Heart left ventricle (tissue), 16 donors: Measurements from ENCODE around the gene MICAL3. TPM values are rescaled to one million over a fixed set of nuclear protein-coding genes. Genes with fewer than 3 reads are reported as not detected.
A peak's percentile ranks its signal among the peaks of the same experiment; 100 is the strongest.

Source experiments
- ATAC-seq, 4 donors: fragments of 200-7000 bp; cut with Tn5 transposase; one replicate each; pipeline ENCODE4 v1.9.1; 2020 to 2022; ENCODE audit warnings: moderate library complexity in 4 of 4, mild to moderate bottlenecking in 3 of 4, moderate number of reproducible peaks in 1 of 4
- DNase-seq, 5 donors: peaks; one replicate each; pipeline ENCODE4 v3.0.0-alpha.2; 2020
- H3K27ac ChIP-seq, 12 donors: fragments of 200-600 bp; sonication (generic) in 4 of 12; one replicate each; pipeline versions ENCODE4 v1.5.0 to v1.8.0; 2016 to 2022; ENCODE audit warnings: mild to moderate bottlenecking in 2 of 12
- H3K27me3 ChIP-seq, 9 donors: fragments of 200-600 bp; sonication (generic) in 2 of 9; one replicate each; pipeline versions ENCODE4 v1.5.1 to v1.8.0; 2016 to 2022; ENCODE audit warnings: mild to moderate bottlenecking in 3 of 9
- H3K36me3 ChIP-seq, 9 donors: fragments of 200-600 bp; sonication (generic) in 2 of 9; one replicate each; pipeline versions ENCODE4 v1.5.0 to v1.8.0; 2018 to 2022; ENCODE audit warnings: mild to moderate bottlenecking in 2 of 9
- H3K4me1 ChIP-seq, 12 donors: fragments of 200-600 bp; sonication (generic) in 4 of 12; one replicate each; pipeline versions ENCODE4 v1.5.0 to v1.8.0; 2016 to 2022; ENCODE audit warnings: mild to moderate bottlenecking in 3 of 12
- H3K4me3 ChIP-seq, 12 donors: fragments of 200-600 bp; sonication (generic) in 4 of 12; one replicate each; pipeline versions ENCODE4 v1.5.0 to v1.8.0; 2017 to 2022; ENCODE audit warnings: mild to moderate bottlenecking in 9 of 12, moderate library complexity in 4 of 12
- H3K9me3 ChIP-seq, 12 donors: fragments of 200-600 bp; sonication (generic) in 4 of 12; one replicate each; pipeline versions ENCODE4 v1.5.0 to v1.8.0; 2016 to 2022; ENCODE audit warnings: mild to moderate bottlenecking in 1 of 12
- CTCF ChIP-seq, 12 donors: fragments of 200-600 bp; sonication (generic) in 4 of 12; IDR thresholded peaks; one replicate each; pipeline versions ENCODE4 v1.5.0 to v1.8.0; 2018 to 2022; ENCODE audit warnings: antibody characterized with exemption in 12 of 12, mild to moderate bottlenecking in 5 of 12
- POLR2A ChIP-seq, 2 donors: fragments of 450-650 bp; IDR thresholded peaks; one replicate each; pipeline ENCODE4 v1.6.1; 2017; ENCODE audit warnings: antibody characterized with exemption in 2 of 2, mild to moderate bottlenecking in 2 of 2, moderate library complexity in 2 of 2
- WGBS, 4 donors: extraction: QIAGEN DNeasy Blood & Tissue Kit in 2 of 4; methylation state at CpG; one replicate each; pipeline versions ENCODE4 v1.1.5 to v1.1.7; 2013 to 2018; 5-methylcytosine and 5-hydroxymethylcytosine counted together
- intact Hi-C, 10 donors: fragments of 100-400 bp; cut with DNase I; formaldehyde crosslinking; loops; one replicate each; pipeline versions ENCODE4 v1.11.1 to v1.14.2; 2022
- polyA plus RNA-seq, 2 donors: library from polyadenylated mRNA; stranded (reverse); fragments of 200-250 nt; gene quantifications; one replicate each; pipeline ENCODE4 v1.2.3, GENCODE V29; 2013
- total RNA-seq, 9 donors: library from RNA; depleted of rRNA in 2 of 9; stranded (reverse); fragments of >200 nt in 2 of 9; fragmentation: NEBNext Ultra II Directional in 3 of 9; extraction: Animal tissue kit (Norgen Biotek cat#: 25700) in 3 of 9; gene quantifications; one replicate each; pipeline versions ENCODE4 v1.1.0 to v1.2.4, GENCODE V29; 2016 to 2023
- donor health status: ischemic (EF 13 %, LVEDD 7.1; RV severe dilation, severe dysfunction).
- donor health status: healthy with polysubstance abuse.
- donor health status: DM: no; HTN: yes; CAD: no.
- donor health status: DM: no; HTN: no; CAD: no.
- donor health status: ischemic (EF 25% LVEDD 6.9; RV normal size, moderate dysfunction).
- donor health status: ischemic (EF 25% LVEDD 5.7; RV mildly dilated, moderate dysfunction).
- donor health status: healthy.
- donor health status: DM: yes; HTN: yes; CAD: no.
- donor health status: ischemic (EF 35%, LVEDD 5.7; RV mildly dilated, moderate dysfunction).
- donor health status: nonischemic (EF 11% LVEDD 7.7; RV severe dilation, severe dysfunction).
- donor health status: DM: yes; HTN: yes; CAD: no.
- donor health status: PGD.
- donor health status: ischemic (EF 29% LVEDD 5.4; RV normal size, mild dysfunction).
- donor health status: nonischemic (EF 23%, LVEDD 6.1; RV moderate dilation, normal function).

MICAL3 gene
- total and polyA plus RNA-seq, 11 donors = 41.3 to 125 (median 83.3) TPM

- DNase-seq (peak in 4 of 5 donors; percentile 40 to 57 (median 52)), ATAC-seq (peak; percentile 57 to 93 (median 80))
- peaks cover 0 to 8% (median 0%) of the 10 kb centered on the region in 9 donors for H3K27me3 ChIP-seq
- no peak for TF ChIP-seq POLR2A (IDR thresholded peaks at IDR 0.05)
- TF ChIP-seq CTCF (IDR thresholded peaks at IDR 0.05) = no peak
- peaks cover 0 to 27% (median 8%) of the 10 kb centered on the region in 12 donors for H3K4me1 ChIP-seq
- no peak overlapping the region for H3K4me3 ChIP-seq
- no peaks in the 10 kb centered on the region for H3K36me3 ChIP-seq
- intact Hi-C loops = loop anchor here in 5 of 10 donors (5.0 kb wide), 5 partner anchors 36 to 161 kb away; no protein-coding TSS in a partner anchor
- H3K27ac ChIP-seq = peak overlapping the region in 11 of 12 donors; percentile 39 to 97 (median 80)
- no peaks in the 10 kb centered on the region for H3K9me3 ChIP-seq
- WGBS, 4 donors = 27 to 47% (median 37%) methylated on average over 3 of the region's 3 CpGs
Measured at GRCh38 chr22:18068381-18068988, 44.1 kb upstream of the MICAL3 start.

- H3K27me3 ChIP-seq = peaks cover 0 to 8% (median 0%) of the 10 kb centered on the region in 9 donors
- H3K4me3 ChIP-seq = peak overlapping the region in 1 of 12 donors; percentile 33
- intact Hi-C loops = loop anchor here in 5 of 10 donors (5.0 kb wide), 5 partner anchors 35 to 160 kb away; no protein-coding TSS in a partner anchor
- peak; percentile 23 to 48 (median 40) for ATAC-seq
- H3K9me3 ChIP-seq = no peaks in the 10 kb centered on the region
- no peak for TF ChIP-seq CTCF (IDR thresholded peaks at IDR 0.05)
- no peak for TF ChIP-seq POLR2A (IDR thresholded peaks at IDR 0.05)
- H3K36me3 ChIP-seq = no peaks in the 10 kb centered on the region
- peak in 1 of 5 donors; percentile 33 for DNase-seq
- H3K27ac ChIP-seq = peak overlapping the region in 11 of 12 donors; percentile 39 to 97 (median 80)
- 47 to 51% (median 48%) methylated on average over 14 of the region's 14 CpGs for WGBS, 4 donors
- H3K4me1 ChIP-seq = peaks cover 0 to 27% (median 8%) of the 10 kb centered on the region in 12 donors
Measured at GRCh38 chr22:18067548-18068341, 43.4 kb upstream of the MICAL3 start.

- 92 to 96% (median 92%) methylated on average over 3 of the region's 3 CpGs for WGBS, 4 donors
- Histone ChIP-seq H3K27ac (peak overlapping the region in 6 of 12 donors; percentile 74 to 97 (median 88)), H3K27me3 (peaks cover 0 to 8% (median 0%) of the 10 kb centered on the region in 9 donors), H3K36me3 (no peaks in the 10 kb centered on the region), H3K4me3 (no peak overlapping the region), H3K4me1 (peaks cover 0 to 27% (median 8%) of the 10 kb centered on the region in 12 donors), H3K9me3 (no peaks in the 10 kb centered on the region)
- DNase-seq (no peak), ATAC-seq (no peak)
- TF ChIP-seq POLR2A (IDR thresholded peaks at IDR 0.05) = no peak
- TF ChIP-seq CTCF (IDR thresholded peaks at IDR 0.05) = no peak
- intact Hi-C loops = loop anchor here in 5 of 10 donors (5.0 kb wide), 5 partner anchors 35 to 160 kb away; no protein-coding TSS in a partner anchor
Measured at GRCh38 chr22:18067121-18067520, 42.8 kb upstream of the MICAL3 start.
